HepG2 (cell line): Measurements from ENCODE around the gene TMUB1. TPM values are rescaled to one million over a fixed set of nuclear protein-coding genes. Genes with fewer than 3 reads are reported as not detected.
A peak's percentile ranks its signal among the peaks of the same experiment; 100 is the strongest.

Experiments
- ARHGAP35 ChIP-seq: sonication (generic); formaldehyde crosslinking; IDR thresholded peaks from 2 replicates; pipeline ENCODE4 v1.9.0; 2022; ENCODE audit warnings: mild to moderate bottlenecking, inconsistent platforms, moderate library complexity, missing genetic modification reagents, borderline replicate concordance
- ATF7-NPFF ChIP-seq: sonication (generic); formaldehyde crosslinking; IDR thresholded peaks from 2 replicates; pipeline ENCODE4 v1.8.1; 2023; ENCODE audit warnings: mild to moderate bottlenecking, low read depth, missing genetic modification reagents, moderate library complexity
- BHLHE40 ChIP-seq: IDR thresholded peaks from 2 replicates; pipeline ENCODE4 v1.6.1; 2011; ENCODE audit warnings: low read length, improper control_type of control experiment
- ELF3 ChIP-seq: IDR thresholded peaks from 2 replicates; pipeline ENCODE4 v1.6.1; 2016; ENCODE audit warnings: missing genetic modification reagents, missing compliant biosample characterization
- HOXD1 ChIP-seq: sonication (generic); formaldehyde crosslinking; IDR thresholded peaks from 2 replicates; pipeline ENCODE4 v1.5.0; 2020; ENCODE audit warnings: missing genetic modification reagents
- KDM6A ChIP-seq: IDR thresholded peaks from 2 replicates; pipeline ENCODE4 v1.6.1; 2016; ENCODE audit warnings: low read depth
- MEIS2 ChIP-seq: sonication (generic); formaldehyde crosslinking; IDR thresholded peaks from 2 replicates; pipeline ENCODE4 v1.9.0; 2021; ENCODE audit warnings: mild to moderate bottlenecking, missing genetic modification reagents
- MZF1 ChIP-seq: sonication (generic); formaldehyde crosslinking; IDR thresholded peaks from 2 replicates; pipeline ENCODE4 v1.8.1; 2023; ENCODE audit warnings: mild to moderate bottlenecking, missing genetic modification reagents, borderline replicate concordance
- NCOA5 ChIP-seq: sonication (generic); formaldehyde crosslinking; IDR thresholded peaks from 2 replicates; pipeline ENCODE4 v1.4.0; 2020; ENCODE audit warnings: missing genetic modification reagents
- NR2F6 ChIP-seq, 2 experiments: IDR thresholded peaks; 2 replicates each; pipeline ENCODE4 v1.6.1; 2016; ENCODE audit warnings: antibody characterized with exemption in 1 of 2, mild to moderate bottlenecking in 1 of 2
- RBFOX2 ChIP-seq: fragments of 200-400 bp; formaldehyde crosslinking; IDR thresholded peaks from 2 replicates; pipeline ENCODE4 v1.6.1; 2017; ENCODE audit warnings: low read depth, mild to moderate bottlenecking, low read length
- RBM22 ChIP-seq: fragments of 200-400 bp; formaldehyde crosslinking; optimal IDR thresholded peaks from 2 replicates; pipeline ENCODE3; 2017; ENCODE audit warnings: mild to moderate bottlenecking, low read length, moderate library complexity
- SNRNP70 ChIP-seq: fragments of 200-400 bp; formaldehyde crosslinking; IDR thresholded peaks from 2 replicates; pipeline ENCODE4 v1.6.1; 2017; ENCODE audit warnings: mild to moderate bottlenecking, low read depth, low read length, moderate library complexity
- ZKSCAN5 ChIP-seq: sonication (generic); formaldehyde crosslinking; IDR thresholded peaks from 2 replicates; pipeline ENCODE4 v1.5.1; 2020; ENCODE audit warnings: mild to moderate bottlenecking, missing genetic modification reagents
- ZNF263 ChIP-seq: sonication (generic); formaldehyde crosslinking; IDR thresholded peaks from 2 replicates; pipeline ENCODE4 v1.4.0; 2020; ENCODE audit warnings: missing genetic modification reagents
- ZNF552 ChIP-seq: sonication (generic); formaldehyde crosslinking; IDR thresholded peaks from 2 replicates; pipeline ENCODE4 v1.9.0; 2022; ENCODE audit warnings: missing genetic modification reagents, mild to moderate bottlenecking, borderline replicate concordance
- ZNF558 ChIP-seq: sonication (generic); formaldehyde crosslinking; IDR thresholded peaks from 2 replicates; pipeline ENCODE4 v1.9.0; 2022; ENCODE audit warnings: mild to moderate bottlenecking, missing genetic modification reagents, borderline replicate concordance
- ZNF878 ChIP-seq: sonication (generic); formaldehyde crosslinking; IDR thresholded peaks from 2 replicates; pipeline ENCODE4 v1.8.1; 2023; ENCODE audit warnings: mild to moderate bottlenecking, missing genetic modification reagents, moderate library complexity
- polyA plus RNA-seq, 8 experiments: library from polyadenylated mRNA; depleted of rRNA in 3 of 8; stranded (reverse) in 7 of 8; unstranded in 1 of 8; fragments of >200 nt; fragmentation: Illumina TruSeq in 4 of 8; extraction: Trizol in 4 of 8; gene quantifications; 2 replicates each; pipeline versions ENCODE4 v1.2.1 to v1.2.3, GENCODE V29; 2011 to 2016; ENCODE audit warnings: low read depth in 4 of 8, missing spikeins in 1 of 8, mixed read lengths in 1 of 8; ENCODE audit not compliant: insufficient read depth in 1 of 8
- total RNA-seq, 5 experiments: library from RNA; depleted of rRNA; stranded (reverse); fragments of >200 nt; fragmentation: Illumina TruSeq; extraction: Trizol; gene quantifications; 2 replicates each; pipeline ENCODE4 v1.2.3, GENCODE V29; 2016; ENCODE audit warnings: low read depth in 1 of 5
- TF ChIP-seq, protein P1 (sequence below): sonication (generic); formaldehyde crosslinking; IDR thresholded peaks from 2 replicates; pipeline ENCODE4 v1.5.0; 2020; ENCODE audit warnings: mild to moderate bottlenecking, missing genetic modification reagents
- TF ChIP-seq, protein P2 (sequence below): IDR thresholded peaks from 2 replicates; pipeline ENCODE4 v1.6.1; 2016; ENCODE audit warnings: mild to moderate bottlenecking
- TF ChIP-seq, protein P3 (sequence below): sonication (generic); formaldehyde crosslinking; IDR thresholded peaks from 2 replicates; pipeline ENCODE4 v1.4.0; 2020; ENCODE audit warnings: mild to moderate bottlenecking, missing genetic modification reagents
- TF ChIP-seq, protein P4 (sequence below): sonication (generic); formaldehyde crosslinking; IDR thresholded peaks from 2 replicates; pipeline ENCODE4 v1.9.0; 2022; ENCODE audit warnings: low read depth, missing genetic modification reagents
- TF ChIP-seq, protein P5 (sequence below): IDR thresholded peaks from 2 replicates; pipeline ENCODE4 v1.6.1; 2016; ENCODE audit warnings: missing biosample characterization, missing genetic modification reagents, low read depth

The TMUB1 gene
- total and polyA plus RNA-seq, 2 of the 13 experiments (the other 11 are each of a cell fraction or from before 2014, with no cell fraction given) = 44.8 to 51.6 TPM

DNA sequence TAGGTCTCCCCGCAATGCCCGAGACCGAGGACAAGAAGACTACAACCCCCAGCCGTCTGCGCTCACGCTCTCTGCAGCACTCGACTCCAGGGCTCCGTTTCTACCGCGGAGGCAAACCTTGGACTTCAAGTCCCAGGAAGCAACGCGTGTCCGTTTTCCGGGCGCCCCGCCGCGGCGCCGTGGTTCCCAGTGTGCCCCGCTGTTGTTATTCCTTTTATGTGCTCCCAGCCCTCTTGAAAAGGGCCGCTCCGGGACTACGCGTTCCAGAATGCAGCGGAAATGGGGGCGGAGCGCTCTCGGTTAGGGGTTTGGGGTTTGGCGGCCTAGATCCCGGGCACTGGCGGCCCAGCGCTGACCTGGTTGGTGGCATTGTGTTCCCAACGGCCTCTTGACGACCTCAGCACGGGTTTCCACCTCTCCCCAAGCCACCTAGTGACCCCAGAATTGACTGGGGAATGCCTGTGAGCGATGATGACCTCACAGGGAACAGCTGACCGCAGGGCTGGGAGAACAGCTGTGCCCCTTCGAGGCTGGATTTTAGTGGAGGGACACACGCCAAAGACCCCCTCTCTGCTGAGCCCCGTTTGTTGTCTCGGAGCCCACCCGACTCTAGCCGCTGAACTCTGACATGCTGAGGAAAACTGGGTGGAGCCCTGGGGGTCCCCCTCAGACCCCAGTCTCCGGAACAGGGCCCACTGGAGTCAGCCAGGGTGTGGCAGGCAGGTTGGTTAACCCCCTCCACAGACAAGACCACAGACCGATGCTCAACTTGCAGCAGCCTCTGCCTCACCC lies 25.1 kb downstream of the TMUB1 start (continued):
- TF ChIP-seq ARHGAP35 (CRISPR knock-in tag) (no peak), ZNF878 (CRISPR knock-in tag) (peak; percentile 51), ZNF263 (CRISPR knock-in tag) (peak; percentile 74), RBM22 (no peak), MZF1 (CRISPR knock-in tag) (no peak), MEIS2 (CRISPR knock-in tag) (no peak), HOXD1 (CRISPR knock-in tag) (0 out of 2 replicates have a peak, but pooled peaks have one; percentile 18), ZNF558 (0 out of 2 replicates have a peak, but pooled peaks have one; percentile 15), RBFOX2 (peak; percentile 67), BHLHE40 (0 out of 2 replicates have a peak, but pooled peaks have one; percentile 9), SNRNP70 (no peak), ZNF552 (no peak), NR2F6 (IDR thresholded peaks at IDR 0.05) (no peak), NR2F6 (CRISPR knock-in tag; IDR thresholded peaks at IDR 0.05) (peak; percentile 8; the same call in 1 of the 2 replicates), ATF7-NPFF (CRISPR knock-in tag) (peak; percentile 70; the same call in 1 of the 2 replicates), ZKSCAN5 (CRISPR knock-in tag) (no peak), ELF3 (peak; percentile 32; the same call in 1 of the 2 replicates), NCOA5 (CRISPR knock-in tag) (no peak), KDM6A (CRISPR knock-in tag) (no peak)
- TF ChIP-seq, protein P1, sequence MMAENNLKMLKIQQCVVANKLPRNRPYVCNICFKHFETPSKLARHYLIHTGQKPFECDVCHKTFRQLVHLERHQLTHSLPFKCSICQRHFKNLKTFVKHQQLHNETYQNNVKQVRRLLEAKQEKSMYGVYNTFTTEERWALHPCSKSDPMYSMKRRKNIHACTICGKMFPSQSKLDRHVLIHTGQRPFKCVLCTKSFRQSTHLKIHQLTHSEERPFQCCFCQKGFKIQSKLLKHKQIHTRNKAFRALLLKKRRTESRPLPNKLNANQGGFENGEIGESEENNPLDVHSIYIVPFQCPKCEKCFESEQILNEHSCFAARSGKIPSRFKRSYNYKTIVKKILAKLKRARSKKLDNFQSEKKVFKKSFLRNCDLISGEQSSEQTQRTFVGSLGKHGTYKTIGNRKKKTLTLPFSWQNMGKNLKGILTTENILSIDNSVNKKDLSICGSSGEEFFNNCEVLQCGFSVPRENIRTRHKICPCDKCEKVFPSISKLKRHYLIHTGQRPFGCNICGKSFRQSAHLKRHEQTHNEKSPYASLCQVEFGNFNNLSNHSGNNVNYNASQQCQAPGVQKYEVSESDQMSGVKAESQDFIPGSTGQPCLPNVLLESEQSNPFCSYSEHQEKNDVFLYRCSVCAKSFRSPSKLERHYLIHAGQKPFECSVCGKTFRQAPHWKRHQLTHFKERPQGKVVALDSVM = no peak
- TF ChIP-seq, protein P2, sequence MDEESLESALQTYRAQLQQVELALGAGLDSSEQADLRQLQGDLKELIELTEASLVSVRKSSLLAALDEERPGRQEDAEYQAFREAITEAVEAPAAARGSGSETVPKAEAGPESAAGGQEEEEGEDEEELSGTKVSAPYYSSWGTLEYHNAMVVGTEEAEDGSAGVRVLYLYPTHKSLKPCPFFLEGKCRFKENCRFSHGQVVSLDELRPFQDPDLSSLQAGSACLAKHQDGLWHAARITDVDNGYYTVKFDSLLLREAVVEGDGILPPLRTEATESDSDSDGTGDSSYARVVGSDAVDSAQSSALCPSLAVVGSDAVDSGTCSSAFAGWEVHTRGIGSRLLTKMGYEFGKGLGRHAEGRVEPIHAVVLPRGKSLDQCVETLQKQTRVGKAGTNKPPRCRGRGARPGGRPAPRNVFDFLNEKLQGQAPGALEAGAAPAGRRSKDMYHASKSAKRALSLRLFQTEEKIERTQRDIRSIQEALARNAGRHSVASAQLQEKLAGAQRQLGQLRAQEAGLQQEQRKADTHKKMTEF (CRISPR knock-in tag) = peak; percentile 60; the same call in 1 of the 2 replicates
- TF ChIP-seq, protein P3, sequence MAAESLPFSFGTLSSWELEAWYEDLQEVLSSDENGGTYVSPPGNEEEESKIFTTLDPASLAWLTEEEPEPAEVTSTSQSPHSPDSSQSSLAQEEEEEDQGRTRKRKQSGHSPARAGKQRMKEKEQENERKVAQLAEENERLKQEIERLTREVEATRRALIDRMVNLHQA (CRISPR knock-in tag) = no peak
- TF ChIP-seq, protein P4, sequence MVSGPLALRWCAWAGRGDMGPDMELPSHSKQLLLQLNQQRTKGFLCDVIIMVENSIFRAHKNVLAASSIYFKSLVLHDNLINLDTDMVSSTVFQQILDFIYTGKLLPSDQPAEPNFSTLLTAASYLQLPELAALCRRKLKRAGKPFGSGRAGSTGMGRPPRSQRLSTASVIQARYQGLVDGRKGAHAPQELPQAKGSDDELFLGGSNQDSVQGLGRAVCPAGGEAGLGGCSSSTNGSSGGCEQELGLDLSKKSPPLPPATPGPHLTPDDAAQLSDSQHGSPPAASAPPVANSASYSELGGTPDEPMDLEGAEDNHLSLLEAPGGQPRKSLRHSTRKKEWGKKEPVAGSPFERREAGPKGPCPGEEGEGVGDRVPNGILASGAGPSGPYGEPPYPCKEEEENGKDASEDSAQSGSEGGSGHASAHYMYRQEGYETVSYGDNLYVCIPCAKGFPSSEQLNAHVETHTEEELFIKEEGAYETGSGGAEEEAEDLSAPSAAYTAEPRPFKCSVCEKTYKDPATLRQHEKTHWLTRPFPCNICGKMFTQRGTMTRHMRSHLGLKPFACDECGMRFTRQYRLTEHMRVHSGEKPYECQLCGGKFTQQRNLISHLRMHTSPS (CRISPR knock-in tag) = peak; percentile 36; the same call in 1 of the 2 replicates
- TF ChIP-seq, protein P5, sequence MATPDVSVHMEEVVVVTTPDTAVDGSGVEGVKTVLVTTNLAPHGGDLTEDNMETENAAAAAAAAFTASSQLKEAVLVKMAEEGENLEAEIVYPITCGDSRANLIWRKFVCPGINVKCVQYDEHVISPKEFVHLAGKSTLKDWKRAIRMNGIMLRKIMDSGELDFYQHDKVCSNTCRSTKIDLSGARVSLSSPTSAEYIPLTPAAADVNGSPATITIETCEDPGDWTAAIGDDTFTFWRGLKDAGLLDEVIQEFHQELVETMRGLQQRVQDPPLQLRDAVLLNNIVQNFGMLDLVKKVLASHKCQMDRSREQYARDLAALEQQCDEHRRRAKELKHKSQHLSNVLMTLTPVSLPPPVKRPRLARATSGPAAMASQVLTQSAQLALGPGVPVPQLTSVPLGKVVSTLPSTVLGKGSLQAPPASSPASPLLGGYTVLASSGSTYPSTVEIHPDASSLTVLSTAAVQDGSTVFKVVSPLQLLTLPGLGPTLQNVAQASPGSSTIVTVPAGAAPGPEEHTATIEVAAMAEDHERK = peak; percentile 88
